Smooth muscle cell (in vitro differentiated cells): ENCODE measurements around the gene PRLHR. TPM values are rescaled to one million over a fixed set of nuclear protein-coding genes. Genes with fewer than 3 reads are reported as not detected.

ENCODE experiments used
- DNase-seq: peaks from one replicate; lab custom pipeline; 2025; ENCODE audit not compliant: unreplicated experiment; lab: John Stamatoyannopoulos, UW
- H2AFZ ChIP-seq: fragments of 200-600 bp; sonication (generic); 2 replicates; pipeline ENCODE4 v1.6.0; 2016; ENCODE audit warnings: antibody characterized with exemption, low read depth, mild to moderate bottlenecking
- H3F3A ChIP-seq: fragments of 200-600 bp; sonication (generic); 2 replicates; pipeline ENCODE4 v1.6.0; 2017; ENCODE audit warnings: antibody characterized with exemption, low read depth
- H3K27ac ChIP-seq: fragments of 200-600 bp; sonication (generic); 2 replicates; pipeline ENCODE4 v1.5.1; 2016; ENCODE audit warnings: low read depth, mild to moderate bottlenecking
- H3K27me3 ChIP-seq: fragments of 200-600 bp; sonication (generic); 2 replicates; pipeline ENCODE4 v1.6.1; 2016; ENCODE audit warnings: low read depth, mild to moderate bottlenecking
- H3K36me3 ChIP-seq: fragments of 200-600 bp; sonication (generic); 2 replicates; pipeline ENCODE4 v1.5.1; 2016; ENCODE audit warnings: low read depth
- H3K4me1 ChIP-seq: fragments of 200-600 bp; sonication (generic); 2 replicates; pipeline ENCODE4 v1.5.1; 2016; ENCODE audit warnings: low read depth
- H3K4me2 ChIP-seq: fragments of 200-600 bp; sonication (generic); 2 replicates; pipeline ENCODE4 v1.6.0; 2016; ENCODE audit warnings: mild to moderate bottlenecking
- H3K4me3 ChIP-seq: fragments of 200-600 bp; sonication (generic); 2 replicates; pipeline ENCODE4 v1.5.1; 2016; ENCODE audit warnings: mild to moderate bottlenecking
- H3K79me2 ChIP-seq: fragments of 200-600 bp; sonication (generic); 2 replicates; pipeline ENCODE4 v1.6.0; 2016; ENCODE audit warnings: low read depth, mild to moderate bottlenecking
- H3K9ac ChIP-seq: fragments of 200-600 bp; sonication (generic); 2 replicates; pipeline ENCODE4 v1.6.0; 2016; ENCODE audit warnings: low read depth
- H3K9me3 ChIP-seq: fragments of 200-600 bp; sonication (generic); replicated peaks from 2 replicates; pipeline ENCODE4 v1.5.1; 2016; ENCODE audit warnings: low read depth
- H4K20me1 ChIP-seq: fragments of 200-600 bp; sonication (generic); 2 replicates; pipeline ENCODE4 v1.6.0; 2016; ENCODE audit warnings: low read depth
- WGBS: methylation state at CpG from one replicate; pipeline ENCODE4 v1.1.7; 2016; ENCODE audit warnings: low lambda C conversion rate; 5-methylcytosine and 5-hydroxymethylcytosine counted together
- polyA plus RNA-seq: library from polyadenylated mRNA; unstranded; fragments of >200 nt; fragmentation: Nextera tagmentation; extraction: Ambion mirVana; gene quantifications from 2 replicates; pipeline ENCODE4 v1.2.1, GENCODE V29; 2016
- total RNA-seq: library from RNA; depleted of rRNA; stranded (reverse); fragments of >200 nt; gene quantifications from 2 replicates; pipeline ENCODE4 v1.2.3, GENCODE V29; 2014
- TF ChIP-seq, protein P1 (sequence below): fragments of 200-600 bp; sonication (generic); IDR thresholded peaks from 2 replicates; pipeline ENCODE4 v1.5.1; 2017; ENCODE audit warnings: borderline replicate concordance, mild to moderate bottlenecking, antibody characterized with exemption; ENCODE audit not compliant: insufficient read depth, poor library complexity, severe bottlenecking

PRLHR gene
- total and polyA plus RNA-seq, 2 experiments from 2014 or later, result not detected

- H3K4me2 ChIP-seq, result no peak overlapping the region
- no peak overlapping the region for H3K27ac ChIP-seq
- H3K36me3 ChIP-seq, result no peaks in the 10 kb centered on the region
- H3K79me2 ChIP-seq, result no peaks in the 10 kb centered on the region
- no peak overlapping the region for H3K4me3 ChIP-seq
- DNase-seq, result no peak
- 81% methylated on average over 8 of the region's 8 CpGs for WGBS
- H3K4me1 ChIP-seq, result no peaks in the 10 kb centered on the region
- no peaks in the 10 kb centered on the region for H3K9me3 ChIP-seq
- no peak overlapping the region for H2AFZ ChIP-seq
- H3F3A ChIP-seq, result no peaks in the 10 kb centered on the region
- no peak overlapping the region for H3K9ac ChIP-seq
- H4K20me1 ChIP-seq, result no peaks in the 10 kb centered on the region
- TF ChIP-seq, protein P1, sequence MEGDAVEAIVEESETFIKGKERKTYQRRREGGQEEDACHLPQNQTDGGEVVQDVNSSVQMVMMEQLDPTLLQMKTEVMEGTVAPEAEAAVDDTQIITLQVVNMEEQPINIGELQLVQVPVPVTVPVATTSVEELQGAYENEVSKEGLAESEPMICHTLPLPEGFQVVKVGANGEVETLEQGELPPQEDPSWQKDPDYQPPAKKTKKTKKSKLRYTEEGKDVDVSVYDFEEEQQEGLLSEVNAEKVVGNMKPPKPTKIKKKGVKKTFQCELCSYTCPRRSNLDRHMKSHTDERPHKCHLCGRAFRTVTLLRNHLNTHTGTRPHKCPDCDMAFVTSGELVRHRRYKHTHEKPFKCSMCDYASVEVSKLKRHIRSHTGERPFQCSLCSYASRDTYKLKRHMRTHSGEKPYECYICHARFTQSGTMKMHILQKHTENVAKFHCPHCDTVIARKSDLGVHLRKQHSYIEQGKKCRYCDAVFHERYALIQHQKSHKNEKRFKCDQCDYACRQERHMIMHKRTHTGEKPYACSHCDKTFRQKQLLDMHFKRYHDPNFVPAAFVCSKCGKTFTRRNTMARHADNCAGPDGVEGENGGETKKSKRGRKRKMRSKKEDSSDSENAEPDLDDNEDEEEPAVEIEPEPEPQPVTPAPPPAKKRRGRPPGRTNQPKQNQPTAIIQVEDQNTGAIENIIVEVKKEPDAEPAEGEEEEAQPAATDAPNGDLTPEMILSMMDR, result no peak
- H3K27me3 ChIP-seq, result no peaks in the 10 kb centered on the region
These were observed 26.1 kb downstream of the PRLHR start for GRCh38 chr10:118569241-118569881.

GRCh38 chr10:118568327-118568848 lies 27.1 kb downstream of the PRLHR start:
- H3K79me2 ChIP-seq, result no peaks in the 10 kb centered on the region
- H3F3A ChIP-seq, result no peaks in the 10 kb centered on the region
- no peaks in the 10 kb centered on the region for H3K9me3 ChIP-seq
- DNase-seq, result no peak
- no peak overlapping the region for H3K4me3 ChIP-seq
- TF ChIP-seq, protein P1, result peak; percentile 73
- no peak overlapping the region for H2AFZ ChIP-seq
- no peak overlapping the region for H3K27ac ChIP-seq
- H3K9ac ChIP-seq, result no peak overlapping the region
- peak overlapping the region; percentile 69 for H3K4me2 ChIP-seq
- no peaks in the 10 kb centered on the region for H4K20me1 ChIP-seq
- WGBS, result 30% methylated on average over 10 of the region's 10 CpGs
- H3K4me1 ChIP-seq, result no peaks in the 10 kb centered on the region
- H3K27me3 ChIP-seq, result no peaks in the 10 kb centered on the region
- H3K36me3 ChIP-seq, result no peaks in the 10 kb centered on the region

DNA sequence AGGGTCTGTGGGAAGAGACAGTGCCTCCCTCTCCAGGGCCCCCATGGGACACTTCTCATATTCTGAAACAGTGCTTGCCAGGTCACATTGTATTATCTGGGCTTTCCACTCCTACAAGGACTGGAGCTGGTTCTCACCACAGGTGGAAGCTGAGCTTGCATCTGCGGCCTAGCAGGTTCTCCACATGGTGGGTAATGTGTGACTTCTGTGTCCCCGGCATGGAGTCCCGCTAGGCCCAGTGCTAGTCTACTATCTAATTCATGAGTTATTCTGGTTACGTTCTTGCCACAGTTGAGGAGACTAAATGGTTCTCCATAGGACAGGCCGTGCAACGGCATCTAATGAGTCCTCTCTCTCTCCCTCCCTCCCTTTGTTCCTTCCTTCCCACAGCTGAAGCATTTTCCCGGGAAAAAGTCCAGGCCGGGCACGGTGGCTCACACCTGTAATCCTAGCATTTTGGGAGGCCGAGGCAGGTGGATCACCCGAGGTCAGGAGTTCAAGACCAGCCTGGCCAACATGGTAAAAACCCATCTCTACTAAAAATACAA lies 27.7 kb downstream of the PRLHR start:
- no peak overlapping the region for H3K4me2 ChIP-seq
- 84% methylated on average over 11 of the region's 11 CpGs for WGBS
- TF ChIP-seq, protein P1, result no peak

More for the DNA sequence above, 27.7 kb downstream of the PRLHR start:
- Histone ChIP-seq H3K9ac (no peak overlapping the region), H4K20me1 (no peaks in the 10 kb centered on the region), H3K4me3 (no peak overlapping the region), H2AFZ (no peak overlapping the region), H3K36me3 (no peaks in the 10 kb centered on the region), H3K79me2 (no peaks in the 10 kb centered on the region), H3F3A (no peaks in the 10 kb centered on the region), H3K27ac (no peak overlapping the region), H3K4me1 (no peaks in the 10 kb centered on the region), H3K9me3 (no peaks in the 10 kb centered on the region), H3K27me3 (no peaks in the 10 kb centered on the region)
- no peak for DNase-seq
